Duodenal mucosa (tissue), 2 donors: Measurements from ENCODE around the gene OR8H2.
"Not testable (repeated sequence)": the region's sequence is repeated elsewhere in the genome, so short reads cannot be mapped to it uniquely, and the experiment has no call there.

Source experiments
- H3K27ac ChIP-seq: one replicate; pipeline ENCODE4 v1.7.0; 2013; ENCODE audit warnings: low read depth, low read length
- H3K27me3 ChIP-seq, 2 donors: one replicate each; pipeline ENCODE4 v1.7.0; 2013; ENCODE audit warnings: low read length in 2 of 2, control low read depth in 1 of 2; ENCODE audit not compliant: insufficient read depth in 2 of 2, control insufficient read depth in 1 of 2
- H3K36me3 ChIP-seq, 2 donors: one replicate each; pipeline ENCODE4 v1.7.0; 2013; ENCODE audit warnings: low read length in 2 of 2, control low read depth in 1 of 2; ENCODE audit not compliant: insufficient read depth in 2 of 2, control insufficient read depth in 1 of 2
- H3K4me1 ChIP-seq, 2 donors: one replicate each; pipeline ENCODE4 v1.7.0; 2013; ENCODE audit warnings: low read length in 2 of 2, control low read depth in 1 of 2; ENCODE audit not compliant: insufficient read depth in 2 of 2, control insufficient read depth in 1 of 2
- H3K4me3 ChIP-seq, 2 donors: one replicate each; pipeline ENCODE4 v1.7.0; 2013; ENCODE audit warnings: low read length in 2 of 2, low read depth in 1 of 2
- H3K9ac ChIP-seq, 2 donors: one replicate each; pipeline ENCODE4 v1.7.0; 2013; ENCODE audit warnings: low read length in 2 of 2, low read depth in 1 of 2
- H3K9me3 ChIP-seq, 2 donors: one replicate each; pipeline ENCODE4 v1.7.0; 2013; ENCODE audit warnings: low read length in 2 of 2, control low read depth in 1 of 2; ENCODE audit not compliant: control insufficient read depth in 1 of 2

Gene OR8H2

GRCh38 chr11:56103210-56103737, at the start of gene OR8H2:
OR8H2 (plus strand) TSS chr11:56103687; CDS start chr11:56105043, 1,356 bp downstream.
- H3K27me3 ChIP-seq = no peaks in the 10 kb centered on the region
- H3K27ac ChIP-seq = no peak within 1 kb of the TSS
- no peaks in the 10 kb centered on the region for H3K36me3 ChIP-seq
- H3K4me3 ChIP-seq = no peak within 1 kb of the TSS
- peaks cover 0 to 10% of the 10 kb centered on the region in 2 donors for H3K9me3 ChIP-seq
- H3K4me1 ChIP-seq = no peaks in the 10 kb centered on the region
- no peak within 1 kb of the TSS for H3K9ac ChIP-seq

GRCh38 chr11:56056366-56056765, 47.1 kb upstream of the OR8H2 start:
- H3K27ac ChIP-seq, H3K4me3 ChIP-seq, H3K9ac ChIP-seq, H3K36me3 ChIP-seq, H3K9me3 ChIP-seq, H3K27me3 ChIP-seq, H3K4me1 ChIP-seq: not testable (repeated sequence)

GRCh38 chr11:56057661-56058237, 45.7 kb upstream of the OR8H2 start:
- not testable (repeated sequence) for H3K4me3 ChIP-seq, H3K4me1 ChIP-seq, H3K36me3 ChIP-seq, H3K27ac ChIP-seq, H3K9me3 ChIP-seq, H3K27me3 ChIP-seq, H3K9ac ChIP-seq

GRCh38 chr11:56058260-56058780, 45.2 kb upstream of the OR8H2 start:
- not testable (repeated sequence) for H3K4me3 ChIP-seq, H3K36me3 ChIP-seq, H3K27me3 ChIP-seq

GRCh38 chr11:56066980-56067379, 36.5 kb upstream of the OR8H2 start:
- H3K36me3 ChIP-seq = no peaks in the 10 kb centered on the region
- no peak overlapping the region for H3K27ac ChIP-seq
- H3K9me3 ChIP-seq = peaks cover 9 to 17% of the 10 kb centered on the region in 2 donors
- H3K27me3 ChIP-seq = no peaks in the 10 kb centered on the region
- H3K4me3 ChIP-seq = no peak overlapping the region
- H3K9ac ChIP-seq = no peak overlapping the region
- no peaks in the 10 kb centered on the region for H3K4me1 ChIP-seq

More at GRCh38 chr11:56058260-56058780, 45.2 kb upstream of the OR8H2 start:
- H3K9ac ChIP-seq, H3K4me1 ChIP-seq, H3K27ac ChIP-seq, H3K9me3 ChIP-seq: not testable (repeated sequence)

- no peak overlapping the region for H3K9ac ChIP-seq
- H3K27ac ChIP-seq = no peak overlapping the region
- H3K4me1 ChIP-seq = no peaks in the 10 kb centered on the region
- H3K9me3 ChIP-seq = peaks cover 0 to 2% of the 10 kb centered on the region in 2 donors
- no peaks in the 10 kb centered on the region for H3K36me3 ChIP-seq
- H3K4me3 ChIP-seq = no peak overlapping the region
- no peaks in the 10 kb centered on the region for H3K27me3 ChIP-seq
Measured at GRCh38 chr11:56089697-56090096, 13.8 kb upstream of the OR8H2 start.

GRCh38 chr11:56093008-56093407, 10.5 kb upstream of the OR8H2 start, which contains the start of gene OR8I2:
OR8I2 (plus strand) TSS chr11:56093308; CDS start chr11:56093308, 0 bp downstream.
- Histone ChIP-seq H3K36me3 (no peaks in the 10 kb centered on the region), H3K27me3 (no peaks in the 10 kb centered on the region), H3K9ac (no peak within 1 kb of the TSS), H3K27ac (no peak within 1 kb of the TSS), H3K9me3 (peaks cover 0 to 2% of the 10 kb centered on the region in 2 donors), H3K4me1 (no peaks in the 10 kb centered on the region), H3K4me3 (no peak within 1 kb of the TSS)

- Histone ChIP-seq H3K9ac (no peak within 1 kb of the TSS), H3K4me3 (no peak within 1 kb of the TSS), H3K4me1 (no peaks in the 10 kb centered on the region), H3K27me3 (no peaks in the 10 kb centered on the region), H3K9me3 (peaks cover 4 to 9% of the 10 kb centered on the region in 2 donors), H3K27ac (no peak within 1 kb of the TSS), H3K36me3 (no peaks in the 10 kb centered on the region)
Measured at GRCh38 chr11:56122073-56122472, 18.6 kb downstream of the OR8H2 start, which contains the start of gene OR8H3. OR8H3 (plus strand) TSS chr11:56122373; CDS start chr11:56122373, 0 bp downstream.

GRCh38 chr11:56140151-56140661, 36.7 kb downstream of the OR8H2 start, which contains the start of gene OR8J3:
OR8J3 (minus strand) TSS chr11:56140201; CDS start chr11:56137718, 2,483 bp downstream.
- Histone ChIP-seq H3K27me3 (no peaks in the 10 kb centered on the region), H3K4me1 (no peaks in the 10 kb centered on the region), H3K4me3 (no peak within 1 kb of the TSS), H3K27ac (no peak within 1 kb of the TSS), H3K9me3 (peaks cover 3 to 10% of the 10 kb centered on the region in 2 donors), H3K9ac (no peak within 1 kb of the TSS), H3K36me3 (no peaks in the 10 kb centered on the region)

- not testable (repeated sequence) for H3K4me3 ChIP-seq, H3K4me1 ChIP-seq, H3K9ac ChIP-seq, H3K27ac ChIP-seq, H3K36me3 ChIP-seq, H3K27me3 ChIP-seq
- peaks cover 3 to 20% of the 10 kb centered on the region in 2 donors for H3K9me3 ChIP-seq
Measured at GRCh38 chr11:56143681-56144080, 40.2 kb downstream of the OR8H2 start.
